WTC11 (cell line): Measurements from ENCODE around the gene ACBD6. TPM values are rescaled to one million over a fixed set of nuclear protein-coding genes. Genes with fewer than 3 reads are reported as not detected.

Experiments
- ATAC-seq: fragments of 200-7000 bp; cut with Tn5 transposase; 2 replicates; pipeline ENCODE4 v1.10.0; 2021; ENCODE audit warnings: mild to moderate bottlenecking, moderate library complexity
- CTCF ChIA-PET: fragments of 300-600 bp; sonication (Branson Sonifier 250); formaldehyde crosslinking; loops from one replicate; lab custom pipeline; 2021; ENCODE audit warnings: antibody characterized with exemption; lab: Charles Lee
- POLR2A ChIA-PET: fragments of 350-600 bp; sonication (Branson Sonifier 250); formaldehyde crosslinking; loops from one replicate; lab custom pipeline; 2021; ENCODE audit warnings: antibody characterized with exemption; lab: Charles Lee
- DNase-seq: peaks from one replicate; pipeline ENCODE4 v3.0.0; 2021; ENCODE audit warnings: low spot score
- H3K27ac Mint-ChIP-seq: 2 replicates; pipeline ENCODE4 v1.8.0; 2021; ENCODE audit warnings: mixed read lengths
- H3K27me3 Mint-ChIP-seq: 2 replicates; pipeline ENCODE4 v1.8.0; 2021; ENCODE audit warnings: low read depth, mild to moderate bottlenecking, moderate library complexity, mixed read lengths
- H3K36me3 Mint-ChIP-seq: 2 replicates; pipeline ENCODE4 v1.8.0; 2021; ENCODE audit warnings: mixed read lengths
- H3K4me1 Mint-ChIP-seq: 2 replicates; pipeline ENCODE4 v1.8.0; 2022; ENCODE audit warnings: mixed read lengths
- H3K4me3 Mint-ChIP-seq: 2 replicates; pipeline ENCODE4 v1.8.0; 2021; ENCODE audit warnings: mild to moderate bottlenecking, moderate library complexity, mixed read lengths
- H3K9me3 Mint-ChIP-seq: 2 replicates; pipeline ENCODE4 v1.8.0; 2021; ENCODE audit warnings: mixed read lengths
- AR ChIP-seq: fragments of 250-450 bp; sonication (Bioruptor Pico); IDR thresholded peaks from 2 replicates; pipeline ENCODE4 v1.9.0; 2021; ENCODE audit warnings: mild to moderate bottlenecking
- ARID4B ChIP-seq: sonication (generic); formaldehyde crosslinking; IDR thresholded peaks from 2 replicates; pipeline ENCODE4 v1.8.0; 2023; ENCODE audit warnings: missing genetic modification reagents, mild to moderate bottlenecking, borderline replicate concordance
- ATF2 ChIP-seq: sonication (generic); formaldehyde crosslinking; IDR thresholded peaks from 2 replicates; pipeline ENCODE4 v1.8.1; 2022; ENCODE audit warnings: low read depth, missing genetic modification reagents, borderline replicate concordance
- CREM ChIP-seq: sonication (generic); formaldehyde crosslinking; IDR thresholded peaks from 2 replicates; pipeline ENCODE4 v1.8.1; 2022; ENCODE audit warnings: mild to moderate bottlenecking, missing genetic modification reagents, moderate library complexity
- ELF4 ChIP-seq: sonication (generic); formaldehyde crosslinking; IDR thresholded peaks from 2 replicates; pipeline ENCODE4 v1.8.1; 2022; ENCODE audit warnings: low read depth, mild to moderate bottlenecking, moderate library complexity, missing genetic modification reagents
- EMX1 ChIP-seq: fragments of 250-450 bp; sonication (Bioruptor Pico); IDR thresholded peaks from 2 replicates; pipeline ENCODE4 v1.8.0; 2021; ENCODE audit warnings: mild to moderate bottlenecking
- FOXP1 ChIP-seq: sonication (generic); formaldehyde crosslinking; IDR thresholded peaks from 2 replicates; pipeline ENCODE4 v1.8.0; 2022; ENCODE audit warnings: missing genetic modification reagents, mild to moderate bottlenecking, moderate library complexity, borderline replicate concordance
- NFATC4 ChIP-seq: fragments of 250-450 bp; sonication (Bioruptor Pico); IDR thresholded peaks from 2 replicates; pipeline ENCODE4 v1.9.0; 2021; ENCODE audit warnings: mild to moderate bottlenecking
- NFE2L1 ChIP-seq: sonication (generic); formaldehyde crosslinking; IDR thresholded peaks from 2 replicates; pipeline ENCODE4 v1.8.1; 2023; ENCODE audit warnings: missing genetic modification reagents
- NR3C1 ChIP-seq: sonication (generic); formaldehyde crosslinking; conservative IDR thresholded peaks from 2 replicates; pipeline ENCODE4 v1.8.1; 2023; ENCODE audit warnings: low read depth, mild to moderate bottlenecking, missing genetic modification reagents
- PRDM15 ChIP-seq: sonication (generic); formaldehyde crosslinking; IDR thresholded peaks from 2 replicates; pipeline ENCODE4 v1.8.0; 2022; ENCODE audit warnings: missing genetic modification reagents
- RORB ChIP-seq: fragments of 250-450 bp; sonication (Bioruptor Pico); IDR thresholded peaks from 2 replicates; pipeline ENCODE4 v1.9.0; 2021; ENCODE audit warnings: mild to moderate bottlenecking
- TEAD1 ChIP-seq: sonication (generic); formaldehyde crosslinking; IDR thresholded peaks from 2 replicates; pipeline ENCODE4 v1.8.0; 2022; ENCODE audit warnings: mild to moderate bottlenecking, missing genetic modification reagents
- USF1 ChIP-seq: sonication (generic); formaldehyde crosslinking; IDR thresholded peaks from 2 replicates; pipeline ENCODE4 v1.8.0; 2022; ENCODE audit warnings: mild to moderate bottlenecking, missing genetic modification reagents
- ZBTB21 ChIP-seq: sonication (generic); formaldehyde crosslinking; IDR thresholded peaks from 2 replicates; pipeline ENCODE4 v1.8.1; 2023; ENCODE audit warnings: mild to moderate bottlenecking, missing genetic modification reagents, borderline replicate concordance
- ZNF416 ChIP-seq: fragments of 250-450 bp; sonication (Bioruptor Pico); IDR thresholded peaks from 2 replicates; pipeline ENCODE4 v1.9.0; 2021; ENCODE audit warnings: mild to moderate bottlenecking, inconsistent platforms
- ZSCAN18 ChIP-seq: fragments of 250-450 bp; sonication (Bioruptor Pico); IDR thresholded peaks from 2 replicates; pipeline ENCODE4 v2.1.2; 2022; ENCODE audit warnings: mild to moderate bottlenecking, moderate library complexity
- total RNA-seq: library from RNA; stranded (reverse); gene quantifications from 3 replicates; pipeline ENCODE4 v1.2.3, GENCODE V29; 2021

The ACBD6 gene
- total RNA-seq, 1 experiment from 2014 or later: 53.5 TPM

GRCh38 chr1:180254496-180254819 is 247.9 kb downstream of the ACBD6 start:
- DNase-seq: no peak
- H3K4me1 Mint-ChIP-seq: peaks cover 40% of the 10 kb centered on the region
- no peak overlapping the region for H3K4me3 Mint-ChIP-seq
- H3K27me3 Mint-ChIP-seq: no peaks in the 10 kb centered on the region; the same call in 1 of the 2 replicates
- H3K9me3 Mint-ChIP-seq: no peaks in the 10 kb centered on the region
- ChIA-PET CTCF (interaction anchor here (0.9 to 3.3 kb wide), 7 partner anchors 16 to 161 kb away, joined by 3 to 31 read pairs (median 10); partner anchors contain the start of gene LHX4), POLR2A (no interaction called here)
- peaks cover 4% of the 10 kb centered on the region; the same call in 1 of the 2 replicates for H3K36me3 Mint-ChIP-seq
- H3K27ac Mint-ChIP-seq: no peak overlapping the region; the same call in 1 of the 2 replicates
- TF ChIP-seq ZSCAN18 (CRISPR knock-in tag): no peak
- no peak for TF ChIP-seq NFE2L1
- TF ChIP-seq PRDM15: no peak
- no peak for TF ChIP-seq AR
- TF ChIP-seq ZBTB21 (CRISPR knock-in tag): no peak
- TF ChIP-seq NFATC4 (CRISPR knock-in tag): no peak
- no peak for TF ChIP-seq NR3C1 (CRISPR knock-in tag)
- TF ChIP-seq TEAD1: no peak
- TF ChIP-seq ZNF416: no peak
- no peak for TF ChIP-seq FOXP1 (CRISPR knock-in tag)
- no peak for TF ChIP-seq ELF4
- TF ChIP-seq ATF2 (CRISPR knock-in tag): no peak
- TF ChIP-seq RORB (CRISPR knock-in tag): no peak
- TF ChIP-seq ARID4B (CRISPR knock-in tag): no peak
- no peak for TF ChIP-seq CREM (CRISPR knock-in tag)
- TF ChIP-seq USF1 (CRISPR knock-in tag): no peak
- no peak for TF ChIP-seq EMX1 (CRISPR knock-in tag)
- no peak for ATAC-seq
